GM20000 (cell line): Measurements from ENCODE around the gene CADPS2.

Experiments
- DNase-seq: peaks from one replicate; pipeline ENCODE4 v3.0.0; 2012; ENCODE audit warnings: low spot score
- TF ChIP-seq, protein P1 (sequence below): IDR thresholded peaks from 2 replicates; pipeline ENCODE4 v1.5.1; 2012; ENCODE audit warnings: mild to moderate bottlenecking, control low read depth; ENCODE audit errors: extremely low read depth, missing control alignments

Gene CADPS2

DNA sequence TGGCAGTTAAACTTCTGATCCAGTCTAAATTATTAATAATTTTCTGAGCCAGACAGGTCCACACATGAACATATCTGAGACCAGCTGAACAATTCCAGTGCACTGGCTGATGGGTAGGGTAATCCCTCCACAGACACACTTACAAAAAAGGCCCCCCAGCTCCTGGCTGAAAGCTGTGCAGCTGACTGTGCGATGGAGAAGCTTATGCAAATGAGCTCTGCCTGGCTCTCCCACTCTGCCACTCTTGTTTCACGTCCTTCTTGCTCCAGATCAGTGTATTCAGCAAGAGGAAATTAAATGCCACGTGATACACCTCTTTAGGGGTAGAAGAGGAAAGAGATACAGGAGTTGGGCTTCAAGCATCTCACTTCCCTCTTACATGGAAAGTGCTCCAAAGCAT, 505.3 kb downstream of the CADPS2 start:
- TF ChIP-seq, protein P1, sequence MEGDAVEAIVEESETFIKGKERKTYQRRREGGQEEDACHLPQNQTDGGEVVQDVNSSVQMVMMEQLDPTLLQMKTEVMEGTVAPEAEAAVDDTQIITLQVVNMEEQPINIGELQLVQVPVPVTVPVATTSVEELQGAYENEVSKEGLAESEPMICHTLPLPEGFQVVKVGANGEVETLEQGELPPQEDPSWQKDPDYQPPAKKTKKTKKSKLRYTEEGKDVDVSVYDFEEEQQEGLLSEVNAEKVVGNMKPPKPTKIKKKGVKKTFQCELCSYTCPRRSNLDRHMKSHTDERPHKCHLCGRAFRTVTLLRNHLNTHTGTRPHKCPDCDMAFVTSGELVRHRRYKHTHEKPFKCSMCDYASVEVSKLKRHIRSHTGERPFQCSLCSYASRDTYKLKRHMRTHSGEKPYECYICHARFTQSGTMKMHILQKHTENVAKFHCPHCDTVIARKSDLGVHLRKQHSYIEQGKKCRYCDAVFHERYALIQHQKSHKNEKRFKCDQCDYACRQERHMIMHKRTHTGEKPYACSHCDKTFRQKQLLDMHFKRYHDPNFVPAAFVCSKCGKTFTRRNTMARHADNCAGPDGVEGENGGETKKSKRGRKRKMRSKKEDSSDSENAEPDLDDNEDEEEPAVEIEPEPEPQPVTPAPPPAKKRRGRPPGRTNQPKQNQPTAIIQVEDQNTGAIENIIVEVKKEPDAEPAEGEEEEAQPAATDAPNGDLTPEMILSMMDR, result no peak
- DNase-seq, result no peak

DNA sequence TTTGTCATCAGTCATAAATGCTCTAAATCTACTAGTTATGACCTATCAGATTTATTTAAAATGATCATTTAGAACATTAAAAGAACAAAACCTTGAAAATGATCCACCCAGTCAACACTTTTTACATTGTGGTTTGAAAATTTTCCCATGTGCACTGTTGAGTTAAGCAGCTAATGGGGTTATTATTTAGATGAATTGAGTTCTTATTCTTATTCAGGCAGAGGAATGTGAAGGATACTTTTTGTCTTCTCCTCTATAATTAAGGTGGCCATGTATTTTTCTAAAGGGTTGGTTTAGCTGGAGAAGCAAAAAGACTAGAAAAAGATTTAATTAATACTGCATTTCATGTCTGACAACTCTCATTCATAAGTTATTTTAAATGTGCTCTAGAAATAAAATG, 506.8 kb downstream of the CADPS2 start:
- no peak for DNase-seq
- TF ChIP-seq, protein P1, result no peak

DNA sequence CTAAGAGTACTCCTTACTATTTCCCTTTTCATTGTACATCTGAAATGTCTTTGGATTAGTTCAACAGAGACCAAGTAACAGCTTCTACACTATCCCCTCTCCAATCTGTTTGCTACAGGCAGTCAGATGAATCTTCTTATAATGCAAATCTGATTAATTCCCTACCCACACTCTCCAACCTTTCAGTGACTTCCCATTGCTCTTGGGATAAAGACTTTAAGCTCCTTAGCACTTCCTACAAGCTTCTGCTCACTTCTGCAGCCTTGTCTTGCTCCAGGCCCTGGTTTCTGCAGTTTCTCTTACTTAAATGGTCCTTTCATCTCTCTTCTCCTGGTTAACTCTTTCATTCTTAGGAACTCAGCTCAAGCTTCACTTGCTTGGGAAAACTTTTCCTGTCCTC, 516.5 kb downstream of the CADPS2 start:
- DNase-seq, result no peak
- TF ChIP-seq, protein P1, result no peak

DNA sequence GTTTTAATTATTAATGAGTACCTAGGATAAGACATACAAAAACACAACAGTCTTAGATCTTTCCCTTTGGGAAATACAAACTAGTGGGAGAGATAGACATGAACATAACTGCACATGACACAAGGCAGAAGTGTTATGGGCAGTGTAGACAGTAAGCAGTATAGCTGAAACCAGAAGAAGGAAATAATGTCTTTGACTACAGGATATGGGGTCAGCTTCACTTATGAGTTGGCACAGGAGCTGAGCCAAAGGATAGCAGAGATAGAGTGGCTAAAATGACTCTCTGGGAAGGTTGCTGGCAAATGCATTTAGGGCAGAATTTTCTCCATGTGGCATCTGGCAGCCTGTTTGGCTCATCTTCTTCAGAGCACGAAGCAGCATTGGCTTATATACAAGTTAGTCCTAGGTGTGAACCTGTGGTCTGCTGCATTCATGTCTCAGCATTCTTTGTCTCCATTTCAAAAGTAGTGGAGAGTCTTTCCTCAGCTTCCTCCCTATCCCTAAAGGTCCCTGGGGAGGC, 521.4 kb downstream of the CADPS2 start:
- TF ChIP-seq, protein P1, result no peak
- DNase-seq, result no peak

DNA sequence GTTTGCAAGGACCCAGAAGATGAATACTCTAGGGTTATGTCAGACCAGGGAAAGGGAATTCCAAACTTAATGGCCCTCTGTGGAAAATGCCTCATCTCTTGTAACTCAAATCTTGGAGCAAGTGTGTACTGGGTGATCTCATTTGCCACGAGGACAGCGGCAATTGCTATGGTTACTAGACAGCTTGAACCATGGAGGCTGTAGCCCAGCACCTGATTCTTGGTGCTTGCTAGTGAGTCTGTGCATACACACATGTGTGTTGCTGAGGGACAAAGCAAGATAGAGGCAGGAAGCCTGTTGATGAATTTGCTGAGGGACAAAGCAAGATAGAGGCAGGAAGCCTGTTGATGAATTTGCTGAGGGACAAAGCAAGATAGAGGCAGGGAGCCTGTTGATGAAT, 523.1 kb downstream of the CADPS2 start:
- no peak for DNase-seq

DNA sequence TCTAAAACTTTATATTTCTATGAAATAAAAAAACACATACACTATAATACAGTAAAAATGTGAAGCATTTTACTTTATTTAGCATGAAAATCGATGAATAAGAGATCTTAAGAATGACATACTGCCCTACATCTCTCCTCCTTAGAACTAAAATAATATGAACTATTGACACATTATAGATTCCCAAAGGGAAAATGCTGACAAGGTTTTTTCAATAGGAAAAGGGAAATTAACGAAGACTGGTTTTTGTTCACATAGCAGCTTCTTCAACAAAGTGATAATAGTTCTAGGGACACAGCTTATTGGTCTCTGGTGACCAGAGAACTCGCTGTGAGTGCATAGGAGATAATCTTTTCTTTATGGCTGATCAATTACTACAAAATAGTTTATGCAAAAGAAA, 523.8 kb downstream of the CADPS2 start:
- DNase-seq, result no peak
- TF ChIP-seq, protein P1, result no peak

More for the DNA sequence above, 523.1 kb downstream of the CADPS2 start:
- TF ChIP-seq, protein P1, result no peak

DNA sequence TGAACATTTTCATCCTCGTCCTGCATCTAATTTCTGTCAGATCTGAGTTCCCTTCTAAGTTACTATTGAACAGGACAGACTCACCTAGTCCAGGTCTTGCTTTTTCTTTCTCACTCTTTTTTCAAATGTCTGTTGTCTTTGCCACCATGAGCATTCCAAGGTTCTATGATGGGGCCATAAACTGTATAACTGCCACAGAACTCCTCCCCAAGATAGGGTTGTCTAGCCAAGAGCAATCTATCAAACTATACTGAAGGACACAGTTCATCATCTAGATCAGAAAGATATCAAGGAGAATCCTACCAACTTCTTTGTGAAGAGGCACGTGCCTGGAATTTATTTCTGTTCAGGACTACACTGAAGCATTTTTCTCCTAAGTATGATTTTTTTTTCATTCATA, 531.6 kb downstream of the CADPS2 start:
- TF ChIP-seq, protein P1, result no peak
- no peak for DNase-seq
